ENCODE measurements around the gene NLGN3. TPM values are rescaled to one million over a fixed set of nuclear protein-coding genes. Genes with fewer than 3 reads are reported as not detected.

Gene NLGN3
- total and polyA plus RNA-seq, 2 donors (not counting 1 experiment from before 2014, with no cell fraction given) = 0.81 to 1.3 TPM

GRCh38 chrX:71166461-71166860, 21.8 kb downstream of the NLGN3 start:
- H2AFZ ChIP-seq (ENCODE audit: insufficient read depth, low read depth, low read length, poor library complexity, severe bottlenecking) = no peak overlapping the region
- Mint-ChIP-seq H3K27me3 (no peaks in the 10 kb centered on the region), H3K9me3 (ENCODE audit: insufficient read depth) (no peaks in the 10 kb centered on the region), H3K4me1 (peaks cover 2% of the 10 kb centered on the region), H3K27ac (no peak overlapping the region), H3K4me3 (no peak overlapping the region)
- H3K4me2 ChIP-seq (replicated peaks; ENCODE audit: low read depth, low read length, poor library complexity, severe bottlenecking) = no peak overlapping the region
- DNase-seq = no peak
- no peak overlapping the region for H3K4me3 ChIP-seq (ENCODE audit: control extremely low read depth in 1 of 5, extremely low read depth in 1 of 5, insufficient read depth in 1 of 5, low read depth in 2 of 5, low read length in 4 of 5)
- TF ChIP-seq, protein P1, sequence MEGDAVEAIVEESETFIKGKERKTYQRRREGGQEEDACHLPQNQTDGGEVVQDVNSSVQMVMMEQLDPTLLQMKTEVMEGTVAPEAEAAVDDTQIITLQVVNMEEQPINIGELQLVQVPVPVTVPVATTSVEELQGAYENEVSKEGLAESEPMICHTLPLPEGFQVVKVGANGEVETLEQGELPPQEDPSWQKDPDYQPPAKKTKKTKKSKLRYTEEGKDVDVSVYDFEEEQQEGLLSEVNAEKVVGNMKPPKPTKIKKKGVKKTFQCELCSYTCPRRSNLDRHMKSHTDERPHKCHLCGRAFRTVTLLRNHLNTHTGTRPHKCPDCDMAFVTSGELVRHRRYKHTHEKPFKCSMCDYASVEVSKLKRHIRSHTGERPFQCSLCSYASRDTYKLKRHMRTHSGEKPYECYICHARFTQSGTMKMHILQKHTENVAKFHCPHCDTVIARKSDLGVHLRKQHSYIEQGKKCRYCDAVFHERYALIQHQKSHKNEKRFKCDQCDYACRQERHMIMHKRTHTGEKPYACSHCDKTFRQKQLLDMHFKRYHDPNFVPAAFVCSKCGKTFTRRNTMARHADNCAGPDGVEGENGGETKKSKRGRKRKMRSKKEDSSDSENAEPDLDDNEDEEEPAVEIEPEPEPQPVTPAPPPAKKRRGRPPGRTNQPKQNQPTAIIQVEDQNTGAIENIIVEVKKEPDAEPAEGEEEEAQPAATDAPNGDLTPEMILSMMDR (IDR thresholded peaks at IDR 0.05) = no peak
- TF ChIP-seq EZH2 (IDR thresholded peaks at IDR 0.05; ENCODE audit: borderline replicate concordance, insufficient read depth, low read depth, low read length, poor library complexity, severe bottlenecking) = no peak
- H3K4me1 ChIP-seq (ENCODE audit: control insufficient read depth in 2 of 2, insufficient read depth in 2 of 2, low read length in 2 of 2) = no peaks in the 10 kb centered on the region
- H3K27ac ChIP-seq (ENCODE audit: low read length in 2 of 2) = no peak overlapping the region
- ATAC-seq (ENCODE audit: low read depth) = no peak
- H3K36me3 ChIP-seq (replicated peaks in 1 of 2; ENCODE audit: control extremely low read depth in 1 of 2, control insufficient read depth in 1 of 2, extremely low read depth in 1 of 2, insufficient read depth in 2 of 2, low read length in 1 of 2) = peaks cover 0 to 8% of the 10 kb centered on the region in 2 experiments
- intact Hi-C loops (cut with micrococcal nuclease) = no loop called here
- CTCF ChIA-PET = no interaction called here
- no peaks in the 10 kb centered on the region for H3K9me3 ChIP-seq (ENCODE audit: control extremely low read depth in 1 of 3, control insufficient read depth in 2 of 3, insufficient read depth in 1 of 3, low read length in 2 of 3)
- 40% methylated on average over 2 of the region's 6 CpGs for WGBS (ENCODE audit: insufficient coverage)
- POLR2A ChIA-PET = no interaction called here
- no peaks in the 10 kb centered on the region for H3K27me3 ChIP-seq (replicated peaks in 1 of 4; ENCODE audit: control extremely low read depth in 1 of 4, control insufficient read depth in 3 of 4, insufficient read depth in 4 of 4, low read length in 3 of 4)
- H4K20me1 ChIP-seq (ENCODE audit: control insufficient read depth, insufficient read depth, low read length, poor library complexity, severe bottlenecking) = peaks cover 4% of the 10 kb centered on the region
- peaks cover 40% of the 10 kb centered on the region for H3K79me2 ChIP-seq (ENCODE audit: control insufficient read depth, insufficient read depth, low read length)
- no peak overlapping the region for H3K9ac ChIP-seq (ENCODE audit: low read length)

GRCh38 chrX:71167031-71167781, 22.6 kb downstream of the NLGN3 start:
- ATAC-seq (ENCODE audit: low read depth) (no peak), DNase-seq (no peak)
- POLR2A ChIA-PET = no interaction called here
- Histone ChIP-seq H3K9me3 (ENCODE audit: control extremely low read depth in 1 of 3, control insufficient read depth in 2 of 3, insufficient read depth in 1 of 3, low read length in 2 of 3) (no peaks in the 10 kb centered on the region), H4K20me1 (ENCODE audit: control insufficient read depth, insufficient read depth, low read length, poor library complexity, severe bottlenecking) (peaks cover 4% of the 10 kb centered on the region), H2AFZ (ENCODE audit: insufficient read depth, low read depth, low read length, poor library complexity, severe bottlenecking) (no peak overlapping the region), H3K27me3 (replicated peaks in 1 of 4; ENCODE audit: control extremely low read depth in 1 of 4, control insufficient read depth in 3 of 4, insufficient read depth in 4 of 4, low read length in 3 of 4) (no peaks in the 10 kb centered on the region), H3K4me3 (ENCODE audit: control extremely low read depth in 1 of 5, extremely low read depth in 1 of 5, insufficient read depth in 1 of 5, low read depth in 2 of 5, low read length in 4 of 5) (no peak overlapping the region), H3K79me2 (ENCODE audit: control insufficient read depth, insufficient read depth, low read length) (peaks cover 43% of the 10 kb centered on the region), H3K4me1 (ENCODE audit: control insufficient read depth in 2 of 2, insufficient read depth in 2 of 2, low read length in 2 of 2) (no peaks in the 10 kb centered on the region), H3K4me2 (replicated peaks; ENCODE audit: low read depth, low read length, poor library complexity, severe bottlenecking) (no peak overlapping the region), H3K27ac (ENCODE audit: low read length in 2 of 2) (no peak overlapping the region), H3K9ac (ENCODE audit: low read length) (no peak overlapping the region), H3K36me3 (replicated peaks in 1 of 2; ENCODE audit: control extremely low read depth in 1 of 2, control insufficient read depth in 1 of 2, extremely low read depth in 1 of 2, insufficient read depth in 2 of 2, low read length in 1 of 2) (peaks cover 0 to 8% of the 10 kb centered on the region in 2 experiments)
- Mint-ChIP-seq H3K4me3 (no peak overlapping the region), H3K4me1 (peaks cover 4% of the 10 kb centered on the region), H3K27ac (no peak overlapping the region), H3K9me3 (ENCODE audit: insufficient read depth) (no peaks in the 10 kb centered on the region), H3K27me3 (no peaks in the 10 kb centered on the region)
- TF ChIP-seq, protein P1 (IDR thresholded peaks at IDR 0.05) = no peak
- TF ChIP-seq EZH2 (IDR thresholded peaks at IDR 0.05; ENCODE audit: borderline replicate concordance, insufficient read depth, low read depth, low read length, poor library complexity, severe bottlenecking) = no peak
- CTCF ChIA-PET = no interaction called here
- 92% methylated on average over 8 of the region's 17 CpGs for WGBS (ENCODE audit: insufficient coverage)
- intact Hi-C loops (cut with micrococcal nuclease) = no loop called here
